ENCODE measurements around the gene CDH26.

GRCh38 chr20:60058879-60059278, 100.7 kb downstream of the CDH26 start:
- TF ChIP-seq CTCF (IDR thresholded peaks at IDR 0.05; ENCODE audit: insufficient read depth, low read length) (no peak), REST (IDR thresholded peaks at IDR 0.05; ENCODE audit: insufficient replicate concordance, low read depth) (no peak), POLR2AphosphoS5 (IDR thresholded peaks at IDR 0.05; ENCODE audit: low read depth) (no peak), SPI1 (IDR thresholded peaks at IDR 0.05; ENCODE audit: borderline replicate concordance, low read depth) (no peak), GABPA (IDR thresholded peaks at IDR 0.05; ENCODE audit: low read depth) (no peak)
